HG02970 (cell line): Measurements from ENCODE around the gene NKTR.

Experiments
- ATAC-seq: cut with Tn5 transposase; IDR thresholded peaks from one replicate; pipeline ENCODE4 v1.9.1; 2021; ENCODE audit warnings: mild to moderate bottlenecking, moderate library complexity, moderate number of reproducible peaks; ENCODE audit not compliant: unreplicated experiment, low FRiP score

NKTR gene

DNA sequence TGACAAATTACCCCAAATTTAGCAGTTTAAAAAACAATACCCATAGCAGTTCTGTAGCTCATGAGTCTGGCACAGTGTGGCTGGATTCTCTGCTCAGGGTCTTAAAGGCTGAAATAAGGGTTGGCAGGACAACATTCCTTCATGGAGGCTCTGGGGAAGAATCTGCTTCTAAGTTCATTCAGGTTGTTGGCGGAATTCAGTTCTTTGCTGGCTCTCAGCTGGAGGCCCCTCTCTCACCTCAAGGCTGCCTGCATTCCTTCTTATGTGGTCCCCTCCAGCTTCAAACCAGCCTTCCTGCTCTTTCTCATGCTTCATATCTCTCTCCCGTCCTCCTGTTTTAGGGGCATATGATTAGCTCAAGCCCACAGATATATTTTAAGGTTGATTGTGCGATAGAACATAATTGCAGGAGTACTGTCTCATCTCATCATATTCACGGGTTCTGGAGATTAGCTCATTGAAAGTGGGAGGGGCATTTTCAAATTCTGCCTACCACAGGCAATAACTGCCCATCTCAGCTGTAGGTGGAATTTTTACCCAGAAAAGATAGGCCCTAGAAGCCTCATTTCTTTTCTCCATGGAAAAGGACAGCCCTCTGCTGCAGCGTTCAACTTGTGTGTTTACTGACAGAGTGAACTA is 47.5 kb downstream of the NKTR start:
- ATAC-seq, result no peak

DNA sequence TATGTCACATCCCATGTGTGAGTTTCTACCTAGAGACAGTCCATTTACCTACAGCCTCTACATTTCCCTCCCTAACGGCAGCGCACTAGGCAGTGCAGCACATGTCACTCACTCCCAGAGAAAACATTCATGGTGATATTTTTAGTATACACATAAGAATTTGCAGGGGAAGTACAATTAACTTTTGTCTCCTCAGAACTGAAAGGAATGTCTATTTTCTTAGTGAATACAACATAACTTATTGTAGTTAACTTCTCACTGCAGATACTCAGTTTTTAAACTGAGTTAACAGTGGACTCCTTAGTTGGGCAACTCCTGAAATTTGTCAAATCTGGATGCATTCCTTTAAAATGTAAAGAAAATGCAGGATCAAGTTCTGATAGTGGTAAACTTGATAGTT is 48.5 kb downstream of the NKTR start:
- no peak for ATAC-seq

DNA sequence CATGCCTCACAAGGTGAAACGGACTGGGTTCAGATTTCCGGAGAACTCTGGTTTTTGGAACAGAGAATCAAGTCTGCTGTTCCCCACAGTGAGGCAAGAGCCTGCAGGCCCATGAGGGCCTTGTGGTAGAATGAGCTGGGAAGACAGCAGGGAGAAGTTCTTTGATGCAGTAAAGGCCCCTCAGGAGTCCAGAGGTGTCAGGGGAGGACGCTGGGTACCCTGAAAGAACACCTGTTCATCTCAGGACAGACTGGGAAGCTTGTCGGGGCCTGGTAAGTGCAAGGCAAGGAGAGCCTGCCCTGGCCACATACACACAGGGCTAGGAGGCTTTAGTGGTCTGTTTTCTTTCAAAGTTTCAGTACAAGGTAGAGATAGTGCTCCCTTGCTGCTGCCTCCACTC is 49.3 kb downstream of the NKTR start:
- ATAC-seq, result no peak

DNA sequence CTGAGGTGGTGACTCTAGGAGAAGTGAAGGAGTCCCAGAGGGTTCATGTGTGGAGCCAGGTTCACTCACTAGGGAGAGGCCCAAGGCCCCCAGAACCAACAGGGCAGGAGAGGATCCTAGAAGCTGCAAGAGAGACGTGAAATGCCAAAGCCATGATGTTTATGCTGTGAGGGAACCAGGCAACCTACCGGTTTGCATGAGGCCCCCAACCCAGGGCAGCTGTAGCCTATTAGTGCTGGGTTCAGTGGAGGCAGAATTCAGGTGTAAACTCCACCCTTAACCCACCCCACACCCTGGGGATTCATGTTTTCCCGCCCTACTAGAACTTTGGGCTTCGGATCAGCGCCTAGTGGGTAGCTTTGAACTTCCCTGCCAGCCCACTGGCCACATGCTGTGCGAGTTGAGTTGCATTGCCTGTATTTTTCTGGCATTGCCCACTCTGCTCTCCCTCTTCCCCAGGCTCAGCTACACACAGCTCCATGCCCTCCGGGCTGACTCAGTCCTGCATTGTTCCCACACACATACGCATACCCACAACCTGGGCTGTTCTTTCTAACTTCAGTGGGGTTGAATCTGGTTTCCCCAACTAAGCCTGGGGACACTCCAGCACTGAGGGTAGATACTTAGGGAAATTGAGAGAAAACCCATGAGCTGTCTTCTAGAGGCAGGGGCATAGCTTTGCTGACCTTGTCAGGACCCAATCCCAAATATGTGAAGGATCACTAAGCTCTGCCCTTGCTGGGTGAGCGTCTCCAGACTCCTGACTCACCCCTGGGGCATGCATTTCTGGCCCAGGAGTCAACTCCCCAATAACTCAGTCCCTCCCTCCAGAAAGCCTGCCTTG is 51.0 kb downstream of the NKTR start:
- ATAC-seq, result no peak

DNA sequence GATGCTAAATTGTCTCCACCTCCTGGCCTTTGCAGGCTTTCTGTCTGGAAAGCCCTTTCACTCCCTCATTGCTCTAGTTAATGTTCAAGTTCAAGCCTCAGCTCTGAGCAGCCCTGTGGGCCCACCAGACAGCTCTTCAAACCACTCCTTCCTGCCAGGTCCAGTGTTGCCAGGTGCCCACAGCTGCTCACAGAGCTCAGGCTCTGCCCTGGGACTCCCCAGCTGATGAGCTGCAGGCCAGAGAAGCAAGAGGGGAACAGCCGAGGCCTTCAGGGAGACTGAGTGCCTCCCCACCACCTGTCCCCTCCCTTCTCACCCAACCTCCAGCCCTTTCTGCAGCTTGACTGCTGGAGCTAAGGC is 51.7 kb downstream of the NKTR start:
- ATAC-seq, result no peak

DNA sequence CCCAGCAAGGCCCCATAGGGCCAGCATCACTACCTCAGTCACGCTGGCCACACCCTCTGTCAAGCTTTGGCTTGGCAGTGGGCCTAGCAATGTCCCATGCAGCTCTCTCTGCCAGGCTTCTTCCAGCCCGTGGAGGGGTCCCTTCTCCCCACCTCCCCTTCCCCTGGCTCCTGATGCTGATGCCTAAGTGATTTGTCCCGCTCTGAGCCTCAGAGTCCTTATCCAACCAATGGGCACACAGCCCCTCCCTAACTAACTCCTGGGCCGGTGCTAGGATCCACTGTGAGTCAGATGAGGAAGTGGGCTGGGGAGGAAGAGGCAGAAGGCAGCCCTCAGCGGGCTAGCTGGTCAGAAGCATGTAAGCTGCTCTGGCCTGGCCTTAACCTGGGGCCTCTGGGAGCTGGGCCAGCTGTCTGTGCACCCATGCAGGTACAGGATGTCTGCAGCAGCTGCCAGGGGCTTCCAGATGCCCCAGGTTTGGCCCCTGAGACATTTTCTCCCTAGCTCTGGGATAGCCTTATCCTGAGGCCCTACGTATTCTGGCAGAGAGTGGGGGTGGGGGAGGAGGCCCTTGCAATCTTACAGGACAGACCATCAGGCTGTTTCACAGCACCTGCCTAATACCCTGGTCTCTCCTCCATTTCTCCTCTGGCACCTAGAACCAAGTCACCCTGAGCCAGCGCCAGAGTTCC is 52.3 kb downstream of the NKTR start:
- no peak for ATAC-seq

DNA sequence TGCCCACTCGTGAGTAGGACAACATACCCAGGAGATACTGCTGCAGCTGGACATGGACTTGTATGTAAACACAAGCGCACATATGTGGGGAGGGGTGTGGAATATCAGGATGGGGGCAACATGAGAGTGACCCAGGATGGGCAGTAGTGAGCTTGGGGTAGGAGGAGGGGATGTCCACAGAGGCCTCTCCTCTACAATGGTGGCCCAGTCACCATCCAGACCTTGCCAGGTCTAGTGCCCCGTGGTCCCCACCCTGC is 52.7 kb downstream of the NKTR start:
- ATAC-seq, result no peak

DNA sequence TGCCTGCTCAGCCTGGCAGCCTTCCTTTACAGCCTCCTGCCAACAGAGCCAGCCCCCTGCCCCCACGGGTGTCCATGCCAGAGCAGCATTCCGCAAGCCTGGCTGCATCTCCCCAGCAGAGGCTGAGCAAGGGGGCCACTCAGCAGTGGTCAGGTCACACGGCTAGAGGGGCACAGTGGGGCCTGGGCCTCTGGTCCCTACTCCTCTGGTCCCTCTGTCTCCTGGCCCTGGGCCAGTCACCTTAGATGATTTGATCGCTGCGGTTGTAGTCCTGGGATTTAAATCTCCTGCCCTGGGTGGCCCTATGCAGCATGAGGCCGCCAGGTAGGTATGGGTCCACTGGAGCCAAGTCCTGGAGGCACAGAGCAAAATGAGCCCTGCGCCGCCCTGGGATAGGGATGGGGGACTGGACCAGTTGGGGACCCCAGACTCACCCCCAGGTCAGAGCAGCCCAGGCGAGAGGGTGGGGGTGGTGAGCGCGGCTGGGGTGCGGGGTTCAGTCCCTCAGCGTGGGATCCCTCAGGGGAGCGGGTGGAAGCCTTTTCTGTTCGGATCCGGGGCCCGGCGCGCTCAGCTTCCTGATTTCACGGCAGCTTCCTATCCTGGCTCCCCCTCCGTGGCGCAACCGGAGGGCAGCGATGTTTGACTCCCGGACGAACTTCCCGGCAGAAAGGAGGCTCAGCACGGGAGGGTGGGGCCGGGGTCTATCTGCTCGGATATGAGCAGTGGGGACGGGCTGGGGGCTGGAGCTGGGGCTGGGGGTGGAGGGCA is 53.3 kb downstream of the NKTR start, which contains the start of gene ZBTB47:
Gene ZBTB47 (plus strand): TSS at position 138 of the 771 bp plus-strand sequence. CDS start 4,659 bp downstream, outside the sequence.
- no peak for ATAC-seq

DNA sequence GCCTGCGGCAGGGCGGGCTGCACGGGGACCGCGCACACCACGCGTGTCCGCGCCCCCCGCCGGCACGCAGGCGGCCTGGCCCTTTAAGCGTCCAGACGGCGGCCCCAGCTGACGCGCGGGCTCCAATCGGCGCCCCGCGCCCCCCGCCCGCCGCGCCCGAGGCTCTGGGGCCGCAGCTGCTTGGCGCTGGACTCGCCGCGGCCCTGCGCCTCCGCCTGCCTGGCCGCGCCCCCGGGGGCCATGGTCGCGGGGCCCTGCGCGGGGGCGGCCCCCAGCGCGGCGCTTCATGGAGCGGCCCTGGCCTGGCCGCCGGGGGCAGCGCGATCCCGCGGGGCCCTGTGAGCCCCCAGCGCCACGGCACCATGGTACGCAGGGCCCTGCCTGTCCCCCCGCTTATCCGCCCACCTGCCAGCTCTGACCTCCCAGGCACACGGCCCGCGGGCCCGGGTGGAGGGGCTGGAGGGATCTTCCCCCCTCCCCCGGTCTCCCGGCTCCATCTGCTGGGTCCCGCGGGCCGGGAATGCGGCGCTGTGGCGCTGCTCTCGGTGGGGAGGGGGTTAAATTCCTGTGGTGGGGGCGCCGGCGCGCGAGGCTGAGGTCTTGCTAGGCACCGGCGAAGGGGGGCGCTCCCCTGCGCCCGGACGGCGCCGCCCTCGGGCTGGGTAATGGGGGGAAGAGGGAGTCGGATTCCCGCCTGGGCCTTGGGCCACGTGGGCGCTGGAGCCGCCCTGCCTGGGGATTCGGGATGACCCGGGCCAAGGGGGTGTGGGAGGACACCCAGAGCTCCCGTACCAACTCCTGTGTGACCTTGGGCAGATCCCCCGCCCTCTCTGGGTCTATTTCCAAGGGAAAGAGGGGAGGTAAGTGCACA is 54.1 kb downstream of the NKTR start:
- no peak for ATAC-seq

DNA sequence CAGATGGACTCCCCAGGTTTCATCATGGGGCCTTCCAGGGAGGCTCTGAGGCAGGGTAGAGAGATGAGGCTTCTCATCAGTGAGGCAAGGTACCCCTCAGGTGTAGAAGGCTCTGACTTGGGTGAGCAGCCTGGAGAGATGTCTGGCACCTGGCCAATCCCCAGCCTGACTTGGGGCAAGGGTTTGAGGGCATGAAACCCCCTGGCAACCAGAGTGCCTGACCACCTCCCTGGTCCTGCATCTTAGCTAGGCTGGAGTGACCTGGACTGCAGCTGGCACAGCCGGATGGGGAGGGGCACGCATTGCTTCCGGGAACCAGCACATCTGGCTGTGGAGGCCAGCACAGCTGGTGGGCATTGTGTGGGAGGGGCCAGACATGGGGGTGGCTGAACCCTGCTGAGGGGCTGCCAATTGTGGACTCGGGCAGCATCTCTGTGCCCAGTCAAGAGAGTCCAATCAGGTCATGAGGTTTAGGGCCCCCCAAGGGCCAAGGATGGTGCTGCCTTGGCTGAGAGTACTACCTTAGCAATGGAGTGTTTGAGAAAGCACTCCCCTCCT is 54.9 kb downstream of the NKTR start:
- ATAC-seq, result no peak

DNA sequence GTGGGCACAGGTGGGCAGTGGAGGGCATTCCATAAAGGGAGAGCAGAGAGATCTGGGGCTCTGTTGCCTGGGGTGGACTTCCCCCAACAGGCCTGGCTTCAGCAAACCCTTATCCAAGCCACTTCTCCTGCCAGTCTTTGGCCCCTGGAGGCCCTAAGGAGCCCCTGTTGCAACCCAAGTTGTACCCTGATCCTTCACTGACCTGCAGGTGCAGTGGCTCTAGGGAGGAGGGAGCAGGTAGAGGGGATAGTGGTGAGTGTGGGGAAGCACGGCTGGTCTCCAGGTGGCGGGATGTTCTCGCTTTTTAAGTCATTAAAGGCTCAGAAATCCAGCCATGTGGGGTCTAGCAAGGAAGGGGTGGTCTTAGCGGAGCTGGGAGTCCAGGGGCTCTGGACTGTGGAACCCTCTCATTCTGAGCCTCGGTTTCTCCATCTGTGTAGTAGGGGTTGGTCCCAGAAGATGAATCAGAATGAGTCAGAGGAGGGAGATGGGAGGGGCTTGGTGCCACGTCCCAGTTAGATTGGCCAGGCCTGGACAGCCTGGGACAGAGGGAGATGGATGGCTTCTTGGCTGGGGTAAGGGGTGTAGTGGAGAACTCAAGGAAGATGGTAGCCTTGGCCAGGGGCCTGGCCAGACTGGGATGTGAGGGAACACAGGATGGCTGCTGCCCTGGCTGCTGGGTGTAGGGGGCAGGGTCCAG is 55.6 kb downstream of the NKTR start:
- ATAC-seq, result no peak

DNA sequence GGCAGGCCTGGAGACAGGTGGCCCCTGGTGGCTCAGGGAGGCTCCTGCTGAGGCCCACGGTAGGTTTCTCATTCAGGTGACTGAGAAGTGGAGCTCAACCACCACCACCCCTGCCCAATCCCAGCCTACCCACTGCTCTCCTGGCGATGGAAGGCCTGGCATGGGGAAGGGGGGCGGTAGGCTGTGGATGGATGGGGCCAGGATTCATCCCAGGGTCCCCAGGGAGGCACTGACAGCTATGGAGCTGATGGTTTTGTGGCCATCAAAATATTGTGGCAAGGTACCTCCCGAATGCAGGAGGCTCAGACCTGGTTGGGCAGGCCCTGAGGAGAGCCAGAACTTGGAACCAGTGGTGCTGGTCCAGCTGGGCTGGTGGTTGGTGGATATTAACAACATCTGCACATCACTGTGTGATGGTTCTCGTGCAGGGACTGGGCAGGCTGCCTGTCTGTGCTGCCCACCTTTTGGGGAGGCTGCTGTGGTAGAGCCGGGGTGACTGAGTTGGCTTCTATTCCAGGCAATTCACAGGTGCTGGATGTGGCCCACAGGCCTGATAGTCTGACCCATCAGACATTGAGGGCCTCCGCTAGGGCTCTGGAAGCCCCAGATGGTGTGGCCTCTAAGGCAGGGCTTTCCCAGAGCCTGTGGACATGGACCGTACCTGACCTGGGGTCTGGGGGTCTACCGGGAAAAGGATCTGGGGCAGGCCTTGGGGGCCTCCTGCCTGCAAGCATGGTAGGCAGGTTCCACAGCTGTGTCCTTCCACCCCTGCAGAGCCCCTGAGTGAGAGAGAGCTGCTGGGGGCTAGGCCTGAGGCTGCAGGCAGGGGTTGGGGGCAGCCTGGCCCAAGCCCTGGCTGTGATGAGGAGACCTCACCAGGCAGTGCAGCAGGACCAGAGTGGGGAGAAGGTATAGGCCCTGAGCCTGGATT is 56.5 kb downstream of the NKTR start:
- ATAC-seq, result no peak

DNA sequence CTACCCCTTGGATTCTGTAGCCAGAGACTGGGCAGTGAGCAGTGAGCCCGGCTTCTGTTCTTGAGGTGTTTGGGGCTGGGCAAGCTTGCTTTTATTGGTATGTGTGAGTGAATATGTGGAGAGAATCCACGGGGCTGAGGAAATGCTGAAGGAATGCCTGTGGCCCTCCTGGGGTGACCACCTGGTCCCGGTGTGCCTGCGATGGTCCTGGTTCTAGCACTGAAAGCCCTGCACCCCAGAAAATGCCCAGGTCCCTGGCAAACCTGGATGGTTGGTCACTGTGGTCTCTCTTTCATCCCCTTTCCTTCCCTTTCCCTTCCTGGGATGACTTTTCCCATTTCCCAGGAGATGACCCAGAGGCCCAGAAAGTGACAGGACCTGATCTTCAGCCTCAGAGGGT is 57.2 kb downstream of the NKTR start:
- ATAC-seq, result no peak

DNA sequence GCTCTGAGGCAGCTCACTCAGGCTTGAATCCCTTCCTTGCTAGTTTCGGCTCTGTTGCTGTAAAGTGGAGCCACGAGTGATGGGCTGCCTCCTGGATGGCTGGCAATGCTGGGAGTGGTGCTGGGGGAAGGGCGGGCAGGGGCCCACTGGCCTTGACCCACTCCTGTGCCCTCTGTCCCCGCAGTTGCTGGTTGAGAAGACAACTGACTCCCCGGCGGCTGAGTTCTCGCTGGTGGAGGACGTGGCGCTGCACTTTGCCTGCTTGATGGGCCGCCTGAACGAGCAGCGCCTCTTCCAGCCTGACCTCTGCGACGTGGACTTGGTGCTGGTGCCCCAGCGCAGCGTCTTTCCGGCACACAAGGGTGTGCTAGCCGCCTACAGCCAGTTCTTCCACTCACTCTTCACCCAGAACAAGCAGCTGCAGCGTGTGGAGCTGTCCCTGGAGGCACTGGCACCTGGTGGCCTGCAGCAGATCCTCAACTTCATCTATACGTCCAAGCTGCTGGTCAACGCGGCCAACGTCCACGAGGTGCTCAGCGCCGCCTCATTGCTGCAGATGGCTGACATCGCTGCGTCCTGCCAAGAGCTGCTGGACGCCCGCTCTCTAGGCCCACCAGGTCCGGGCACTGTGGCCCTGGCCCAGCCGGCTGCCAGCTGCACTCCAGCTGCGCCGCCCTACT is 57.7 kb downstream of the NKTR start:
- ATAC-seq, result no peak

DNA sequence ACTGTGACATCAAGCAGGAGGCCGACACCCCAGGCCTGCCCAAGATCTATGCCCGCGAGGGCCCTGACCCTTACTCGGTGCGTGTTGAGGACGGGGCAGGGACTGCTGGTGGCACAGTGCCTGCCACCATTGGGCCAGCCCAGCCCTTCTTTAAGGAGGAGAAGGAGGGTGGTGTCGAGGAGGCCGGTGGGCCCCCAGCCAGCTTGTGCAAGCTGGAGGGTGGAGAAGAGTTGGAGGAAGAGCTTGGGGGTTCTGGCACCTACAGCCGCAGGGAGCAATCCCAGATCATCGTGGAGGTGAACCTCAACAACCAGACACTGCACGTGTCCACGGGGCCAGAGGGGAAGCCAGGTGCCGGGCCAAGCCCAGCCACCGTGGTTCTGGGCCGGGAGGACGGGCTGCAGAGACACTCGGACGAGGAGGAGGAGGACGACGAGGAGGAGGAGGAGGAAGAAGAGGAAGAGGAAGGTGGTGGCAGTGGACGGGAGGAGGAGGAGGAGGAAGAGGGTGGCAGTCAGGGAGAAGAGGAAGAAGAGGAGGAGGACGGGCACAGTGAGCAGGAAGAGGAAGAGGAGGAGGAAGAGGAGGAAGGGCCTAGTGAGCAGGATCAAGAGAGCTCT is 58.4 kb downstream of the NKTR start:
- no peak for ATAC-seq

DNA sequence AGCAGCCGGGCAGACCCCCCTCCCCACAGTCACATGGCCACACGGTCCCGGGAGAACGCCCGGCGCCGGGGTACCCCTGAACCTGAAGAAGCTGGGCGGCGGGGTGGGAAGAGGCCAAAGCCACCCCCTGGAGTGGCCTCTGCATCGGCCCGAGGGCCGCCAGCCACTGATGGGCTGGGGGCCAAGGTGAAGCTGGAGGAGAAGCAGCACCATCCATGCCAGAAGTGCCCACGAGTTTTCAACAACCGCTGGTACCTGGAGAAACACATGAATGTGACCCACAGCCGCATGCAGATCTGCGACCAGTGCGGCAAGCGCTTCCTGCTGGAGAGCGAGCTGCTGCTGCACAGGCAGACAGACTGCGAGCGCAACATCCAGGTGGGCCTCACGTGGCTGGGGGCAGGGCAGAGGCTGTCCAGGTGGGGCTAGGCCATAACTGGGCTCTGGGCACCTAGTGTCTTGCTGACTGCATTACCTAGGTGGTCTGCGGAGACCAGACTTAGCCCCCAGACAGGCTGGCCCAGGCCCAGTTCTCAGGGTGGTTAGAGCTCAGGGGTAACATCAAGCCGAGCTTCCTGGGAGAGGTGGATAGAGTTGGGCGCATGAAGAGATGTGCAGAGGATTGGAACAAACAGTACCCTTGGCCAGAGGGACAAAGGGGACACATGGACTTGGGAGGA is 59.1 kb downstream of the NKTR start:
- ATAC-seq, result no peak
